Measurements from ENCODE around the gene PITPNB.

GRCh38 chr22:27870234-27871191 lies 48.5 kb downstream of the PITPNB start:
- TF ChIP-seq, protein P1, sequence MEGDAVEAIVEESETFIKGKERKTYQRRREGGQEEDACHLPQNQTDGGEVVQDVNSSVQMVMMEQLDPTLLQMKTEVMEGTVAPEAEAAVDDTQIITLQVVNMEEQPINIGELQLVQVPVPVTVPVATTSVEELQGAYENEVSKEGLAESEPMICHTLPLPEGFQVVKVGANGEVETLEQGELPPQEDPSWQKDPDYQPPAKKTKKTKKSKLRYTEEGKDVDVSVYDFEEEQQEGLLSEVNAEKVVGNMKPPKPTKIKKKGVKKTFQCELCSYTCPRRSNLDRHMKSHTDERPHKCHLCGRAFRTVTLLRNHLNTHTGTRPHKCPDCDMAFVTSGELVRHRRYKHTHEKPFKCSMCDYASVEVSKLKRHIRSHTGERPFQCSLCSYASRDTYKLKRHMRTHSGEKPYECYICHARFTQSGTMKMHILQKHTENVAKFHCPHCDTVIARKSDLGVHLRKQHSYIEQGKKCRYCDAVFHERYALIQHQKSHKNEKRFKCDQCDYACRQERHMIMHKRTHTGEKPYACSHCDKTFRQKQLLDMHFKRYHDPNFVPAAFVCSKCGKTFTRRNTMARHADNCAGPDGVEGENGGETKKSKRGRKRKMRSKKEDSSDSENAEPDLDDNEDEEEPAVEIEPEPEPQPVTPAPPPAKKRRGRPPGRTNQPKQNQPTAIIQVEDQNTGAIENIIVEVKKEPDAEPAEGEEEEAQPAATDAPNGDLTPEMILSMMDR (IDR thresholded peaks at IDR 0.05; ENCODE audit: borderline replicate concordance, extremely low read depth, low read length, poor library complexity, severe bottlenecking), result no peak
- no peak for TF ChIP-seq EZH2 (IDR thresholded peaks at IDR 0.05; ENCODE audit: borderline replicate concordance, low read depth, low read length, severe bottlenecking)

Measured in DND-41 (cell line).